Measurements from ENCODE around the gene NDUFAF3.

DNA sequence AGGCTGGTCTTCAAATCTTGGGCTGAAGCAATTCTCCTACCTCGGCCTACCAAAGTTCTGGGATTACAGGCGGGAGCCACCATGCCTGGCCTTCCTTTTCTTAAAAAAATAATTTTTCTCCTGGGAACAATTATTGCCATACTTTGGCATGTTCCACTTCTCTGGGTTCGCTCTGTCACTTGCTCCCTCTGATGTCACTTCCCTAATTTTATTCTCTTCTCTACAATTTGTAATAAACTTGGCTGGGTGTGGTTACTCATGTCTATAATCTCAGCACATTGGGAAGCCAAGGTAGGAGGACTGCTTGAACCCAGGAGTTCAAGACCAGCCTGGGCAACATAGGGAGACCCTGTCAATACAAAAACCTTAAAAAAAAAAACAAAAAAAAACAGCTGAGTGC, 13.4 kb downstream of the NDUFAF3 start:
- TF ChIP-seq, protein P1, sequence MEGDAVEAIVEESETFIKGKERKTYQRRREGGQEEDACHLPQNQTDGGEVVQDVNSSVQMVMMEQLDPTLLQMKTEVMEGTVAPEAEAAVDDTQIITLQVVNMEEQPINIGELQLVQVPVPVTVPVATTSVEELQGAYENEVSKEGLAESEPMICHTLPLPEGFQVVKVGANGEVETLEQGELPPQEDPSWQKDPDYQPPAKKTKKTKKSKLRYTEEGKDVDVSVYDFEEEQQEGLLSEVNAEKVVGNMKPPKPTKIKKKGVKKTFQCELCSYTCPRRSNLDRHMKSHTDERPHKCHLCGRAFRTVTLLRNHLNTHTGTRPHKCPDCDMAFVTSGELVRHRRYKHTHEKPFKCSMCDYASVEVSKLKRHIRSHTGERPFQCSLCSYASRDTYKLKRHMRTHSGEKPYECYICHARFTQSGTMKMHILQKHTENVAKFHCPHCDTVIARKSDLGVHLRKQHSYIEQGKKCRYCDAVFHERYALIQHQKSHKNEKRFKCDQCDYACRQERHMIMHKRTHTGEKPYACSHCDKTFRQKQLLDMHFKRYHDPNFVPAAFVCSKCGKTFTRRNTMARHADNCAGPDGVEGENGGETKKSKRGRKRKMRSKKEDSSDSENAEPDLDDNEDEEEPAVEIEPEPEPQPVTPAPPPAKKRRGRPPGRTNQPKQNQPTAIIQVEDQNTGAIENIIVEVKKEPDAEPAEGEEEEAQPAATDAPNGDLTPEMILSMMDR (IDR thresholded peaks at IDR 0.05): no peak
- TF ChIP-seq POLR2A (IDR thresholded peaks at IDR 0.05): no peak

Data from tibial nerve (tissue), 3 donors.